ENCODE measurements around the gene CMA1.

Gene CMA1

DNA sequence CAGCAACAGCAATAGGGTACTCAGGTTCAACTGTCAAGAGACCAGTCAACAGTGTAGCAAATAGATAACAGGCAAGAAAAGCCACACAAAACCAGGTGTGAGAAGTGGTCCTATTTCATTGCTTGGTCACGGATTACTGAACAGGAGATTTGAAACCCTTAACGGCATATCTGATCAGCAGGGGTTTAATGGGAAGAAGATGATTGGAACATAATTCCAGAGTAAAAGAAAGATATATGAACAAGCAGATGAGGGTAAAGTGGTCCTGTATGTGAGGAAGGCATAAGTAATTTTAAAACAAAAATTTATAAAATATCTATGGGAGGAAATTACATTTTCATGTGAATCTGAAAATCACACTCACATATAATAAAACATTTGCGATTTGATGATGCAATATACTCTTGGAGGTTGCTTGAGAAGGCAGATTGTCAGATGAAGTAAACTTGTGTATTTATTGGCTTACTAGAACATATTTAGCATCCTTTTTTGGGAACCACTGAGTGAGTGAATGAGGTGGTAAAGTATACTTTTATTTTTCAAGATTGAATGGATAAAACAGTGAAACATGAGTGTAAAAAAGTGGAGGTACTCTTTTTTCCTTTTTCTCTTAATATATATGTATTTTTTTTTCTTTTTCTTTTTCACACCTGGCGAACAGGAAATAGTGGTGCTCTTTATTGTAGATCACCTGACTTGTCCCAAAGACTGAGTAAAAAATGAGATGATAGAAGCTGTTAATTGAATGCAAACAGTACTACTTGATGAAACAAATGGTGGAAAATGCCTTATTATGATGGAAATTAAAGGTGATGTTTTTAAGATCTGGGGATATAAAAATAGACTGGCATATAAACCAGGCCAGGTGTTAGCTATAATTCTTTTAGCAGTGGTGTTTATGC, 43.9 kb downstream of the CMA1 start:
- H3K9me3 ChIP-seq (ENCODE audit: insufficient read depth, low read length), result no peaks in the 10 kb centered on the region
- no peak overlapping the region for H3K9ac ChIP-seq (ENCODE audit: insufficient read length, low read depth)
- no peak for DNase-seq (ENCODE audit: low read depth, low spot score)
- H3K4me1 ChIP-seq (ENCODE audit: insufficient read depth, insufficient read length), result no peaks in the 10 kb centered on the region
- H3K36me3 ChIP-seq (ENCODE audit: insufficient read depth, insufficient read length, low read length), result no peaks in the 10 kb centered on the region
- H3K4me3 ChIP-seq (ENCODE audit: insufficient read length, low read depth), result no peak overlapping the region
- TF ChIP-seq YY1 (IDR thresholded peaks at IDR 0.05; ENCODE audit: insufficient read depth, insufficient read length) (no peak), ZNF274 (IDR thresholded peaks at IDR 0.05; ENCODE audit: low read depth, low read length) (no peak), SUZ12 (IDR thresholded peaks at IDR 0.05; ENCODE audit: extremely low read depth, insufficient read depth, insufficient read length) (no peak)
- no peaks in the 10 kb centered on the region for H3K27me3 ChIP-seq (ENCODE audit: insufficient read depth, insufficient read length)

DNA sequence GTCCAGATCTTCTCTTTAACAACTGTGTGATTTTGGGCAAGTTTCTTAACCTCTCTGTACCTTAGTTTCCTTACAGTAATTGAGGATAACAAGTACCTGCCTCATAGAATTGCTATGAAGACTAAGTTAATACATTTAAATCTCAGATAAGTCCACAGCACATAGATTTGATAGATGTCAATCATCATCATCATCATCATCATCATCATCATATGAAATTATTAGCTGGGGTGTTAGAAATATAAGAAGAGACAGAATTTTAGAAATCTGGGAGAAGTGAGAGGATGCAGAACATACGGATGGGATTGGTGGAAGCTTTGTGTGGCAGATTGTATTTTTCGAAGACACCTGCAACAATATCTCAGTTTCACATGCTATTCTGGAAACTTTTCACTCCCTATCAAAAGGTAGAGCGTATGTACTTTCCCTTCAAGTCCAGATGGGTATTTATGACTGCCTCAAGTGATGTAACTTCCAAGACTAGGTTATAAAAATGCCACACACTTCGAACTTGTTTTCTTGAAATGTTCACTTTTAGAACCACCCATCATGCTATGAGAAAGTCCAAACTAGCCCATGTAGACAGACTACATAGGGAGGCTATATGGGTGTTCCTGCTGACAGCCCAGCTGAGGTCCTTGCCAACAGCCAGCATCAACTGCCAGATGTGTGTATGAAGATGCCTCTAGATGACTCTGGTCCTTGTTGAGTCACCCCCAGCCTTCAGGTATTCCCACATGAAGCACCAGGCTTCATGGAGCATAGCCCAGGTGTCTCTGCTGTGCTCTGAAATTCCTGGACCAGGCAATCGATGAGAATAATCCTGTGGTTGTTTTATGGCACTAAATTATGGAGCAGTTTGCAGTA, 44.8 kb downstream of the CMA1 start:
- Histone ChIP-seq H3K9ac (ENCODE audit: insufficient read length, low read depth) (no peak overlapping the region), H3K27me3 (ENCODE audit: insufficient read depth, insufficient read length) (no peaks in the 10 kb centered on the region), H3K4me3 (ENCODE audit: insufficient read length, low read depth) (no peak overlapping the region), H3K36me3 (ENCODE audit: insufficient read depth, insufficient read length, low read length) (peaks cover 1% of the 10 kb centered on the region), H3K4me1 (ENCODE audit: insufficient read depth, insufficient read length) (no peaks in the 10 kb centered on the region), H3K9me3 (ENCODE audit: insufficient read depth, low read length) (no peaks in the 10 kb centered on the region)
- DNase-seq (ENCODE audit: low read depth, low spot score), result no peak
- TF ChIP-seq ZNF274 (IDR thresholded peaks at IDR 0.05; ENCODE audit: low read depth, low read length) (no peak), SUZ12 (IDR thresholded peaks at IDR 0.05; ENCODE audit: extremely low read depth, insufficient read depth, insufficient read length) (no peak), YY1 (IDR thresholded peaks at IDR 0.05; ENCODE audit: insufficient read depth, insufficient read length) (no peak)

DNA sequence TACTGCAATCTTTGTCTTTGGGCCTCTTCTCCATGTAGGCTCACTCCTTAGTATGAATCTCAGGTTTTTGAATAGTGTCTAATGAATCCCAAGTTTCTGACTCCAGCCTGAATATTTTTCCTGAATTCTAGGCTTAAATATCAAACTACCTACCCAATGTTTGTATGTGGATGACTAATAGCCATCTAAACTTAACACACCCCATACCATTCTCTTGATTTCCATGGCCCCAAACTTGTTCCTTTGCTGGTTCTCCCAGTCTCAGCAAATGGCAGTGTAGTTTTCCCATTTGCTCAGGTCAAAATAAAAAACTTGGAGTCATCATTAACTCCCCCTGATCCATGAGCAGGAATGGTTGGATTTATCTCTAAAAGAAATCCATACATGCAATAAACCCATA, 46.7 kb downstream of the CMA1 start:
- H3K4me3 ChIP-seq (ENCODE audit: insufficient read length, low read depth), result no peak overlapping the region
- no peaks in the 10 kb centered on the region for H3K27me3 ChIP-seq (ENCODE audit: insufficient read depth, insufficient read length)
- no peak overlapping the region for H3K9ac ChIP-seq (ENCODE audit: insufficient read length, low read depth)

DNA sequence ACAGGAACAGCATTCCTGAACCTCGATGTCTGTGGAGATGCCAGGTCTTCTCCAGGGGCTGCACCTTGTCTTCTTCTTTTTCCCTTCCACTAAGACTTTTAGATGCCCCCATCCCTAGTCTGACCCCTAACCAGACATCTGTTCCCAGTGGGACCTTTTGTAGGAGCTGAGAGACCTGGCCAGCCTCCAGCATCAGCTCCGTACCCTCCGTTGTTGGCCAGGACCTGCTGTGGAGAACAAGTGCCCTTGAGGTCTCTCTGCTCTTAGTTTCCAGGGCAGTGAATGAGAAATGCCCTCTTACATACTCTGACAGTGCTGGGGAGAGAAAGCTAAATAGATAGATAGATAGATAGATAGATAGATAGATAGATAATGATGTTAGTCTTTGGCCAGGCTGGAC, 48.7 kb downstream of the CMA1 start:
- peaks cover 5% of the 10 kb centered on the region; the same call in 1 of the 2 replicates for H3K9me3 ChIP-seq (ENCODE audit: insufficient read depth, low read length)
- H3K4me3 ChIP-seq (ENCODE audit: insufficient read length, low read depth), result no peak overlapping the region
- no peak for DNase-seq (ENCODE audit: low read depth, low spot score)
- H3K36me3 ChIP-seq (ENCODE audit: insufficient read depth, insufficient read length, low read length), result peaks cover 8% of the 10 kb centered on the region
- no peaks in the 10 kb centered on the region for H3K27me3 ChIP-seq (ENCODE audit: insufficient read depth, insufficient read length)
- TF ChIP-seq SUZ12 (IDR thresholded peaks at IDR 0.05; ENCODE audit: extremely low read depth, insufficient read depth, insufficient read length) (no peak), ZNF274 (IDR thresholded peaks at IDR 0.05; ENCODE audit: low read depth, low read length) (no peak), YY1 (IDR thresholded peaks at IDR 0.05; ENCODE audit: insufficient read depth, insufficient read length) (no peak)
- no peaks in the 10 kb centered on the region for H3K4me1 ChIP-seq (ENCODE audit: insufficient read depth, insufficient read length)
- H3K9ac ChIP-seq (ENCODE audit: insufficient read length, low read depth), result no peak overlapping the region

More for the DNA sequence above, 46.7 kb downstream of the CMA1 start:
- Histone ChIP-seq H3K9me3 (ENCODE audit: insufficient read depth, low read length) (no peaks in the 10 kb centered on the region; the same call in 1 of the 2 replicates), H3K4me1 (ENCODE audit: insufficient read depth, insufficient read length) (no peaks in the 10 kb centered on the region), H3K36me3 (ENCODE audit: insufficient read depth, insufficient read length, low read length) (peaks cover 8% of the 10 kb centered on the region)
- DNase-seq (ENCODE audit: low read depth, low spot score), result no peak
- TF ChIP-seq SUZ12 (IDR thresholded peaks at IDR 0.05; ENCODE audit: extremely low read depth, insufficient read depth, insufficient read length), result no peak
- no peak for TF ChIP-seq YY1 (IDR thresholded peaks at IDR 0.05; ENCODE audit: insufficient read depth, insufficient read length)
- TF ChIP-seq ZNF274 (IDR thresholded peaks at IDR 0.05; ENCODE audit: low read depth, low read length), result no peak

DNA sequence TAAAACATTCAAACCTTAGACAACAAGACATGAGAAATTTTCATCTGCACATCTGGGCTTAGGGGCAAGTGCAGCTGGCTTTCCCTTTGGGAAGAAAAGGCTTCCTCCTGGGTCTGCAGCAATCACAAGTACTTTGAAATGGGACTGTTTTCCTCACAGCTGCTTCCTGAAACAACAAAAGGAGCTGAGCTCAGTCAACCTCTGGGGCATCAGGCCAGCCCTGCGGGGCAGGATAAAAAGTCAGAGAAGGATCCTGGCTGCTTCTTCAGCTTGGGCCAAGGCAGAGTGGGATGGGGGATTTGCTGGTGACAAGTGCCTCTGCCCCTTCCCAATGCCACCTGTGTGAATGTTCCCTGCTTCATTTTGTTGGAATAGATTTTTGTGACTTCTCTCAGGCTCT, 49.3 kb downstream of the CMA1 start:
- Histone ChIP-seq H3K36me3 (ENCODE audit: insufficient read depth, insufficient read length, low read length) (peaks cover 8% of the 10 kb centered on the region), H3K27me3 (ENCODE audit: insufficient read depth, insufficient read length) (no peaks in the 10 kb centered on the region), H3K9me3 (ENCODE audit: insufficient read depth, low read length) (peaks cover 11% of the 10 kb centered on the region; the same call in 1 of the 2 replicates), H3K4me1 (ENCODE audit: insufficient read depth, insufficient read length) (no peaks in the 10 kb centered on the region), H3K4me3 (ENCODE audit: insufficient read length, low read depth) (no peak overlapping the region), H3K9ac (ENCODE audit: insufficient read length, low read depth) (no peak overlapping the region)
- TF ChIP-seq YY1 (IDR thresholded peaks at IDR 0.05; ENCODE audit: insufficient read depth, insufficient read length) (no peak), ZNF274 (IDR thresholded peaks at IDR 0.05; ENCODE audit: low read depth, low read length) (no peak), SUZ12 (IDR thresholded peaks at IDR 0.05; ENCODE audit: extremely low read depth, insufficient read depth, insufficient read length) (no peak)
- DNase-seq (ENCODE audit: low read depth, low spot score), result no peak

DNA sequence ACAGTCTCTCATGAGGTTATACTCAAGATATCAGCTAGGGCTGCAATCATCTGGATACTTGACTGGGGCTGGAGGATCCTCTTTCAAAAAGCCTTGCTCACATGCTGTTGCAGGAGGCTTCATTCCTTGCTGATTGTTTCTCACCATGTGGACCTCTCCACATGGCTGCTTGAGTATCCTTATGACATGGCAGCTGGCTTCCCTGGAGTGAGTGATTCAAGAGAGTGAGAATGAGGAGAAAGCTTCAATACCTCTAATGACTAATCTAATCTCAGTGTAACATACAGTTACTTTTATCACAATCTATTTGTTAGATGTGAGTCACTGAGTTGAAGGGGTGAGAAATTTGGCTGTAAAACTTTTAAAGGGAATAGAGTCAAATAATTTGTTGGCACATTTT, 51.1 kb downstream of the CMA1 start:
- Histone ChIP-seq H3K9me3 (ENCODE audit: insufficient read depth, low read length) (peaks cover 12% of the 10 kb centered on the region; the same call in 1 of the 2 replicates), H3K4me3 (ENCODE audit: insufficient read length, low read depth) (no peak overlapping the region), H3K27me3 (ENCODE audit: insufficient read depth, insufficient read length) (no peaks in the 10 kb centered on the region), H3K9ac (ENCODE audit: insufficient read length, low read depth) (no peak overlapping the region), H3K36me3 (ENCODE audit: insufficient read depth, insufficient read length, low read length) (peaks cover 8% of the 10 kb centered on the region), H3K4me1 (ENCODE audit: insufficient read depth, insufficient read length) (no peaks in the 10 kb centered on the region)
- TF ChIP-seq SUZ12 (IDR thresholded peaks at IDR 0.05; ENCODE audit: extremely low read depth, insufficient read depth, insufficient read length), result no peak
- TF ChIP-seq ZNF274 (IDR thresholded peaks at IDR 0.05; ENCODE audit: low read depth, low read length), result no peak
- no peak for TF ChIP-seq YY1 (IDR thresholded peaks at IDR 0.05; ENCODE audit: insufficient read depth, insufficient read length)
- DNase-seq (ENCODE audit: low read depth, low spot score), result no peak
